CD4-positive, alpha-beta T cell (primary cell): ENCODE measurements around the gene CAMSAP1. TPM values are rescaled to one million over a fixed set of nuclear protein-coding genes. Genes with fewer than 3 reads are reported as not detected.

Source experiments
- ATAC-seq: fragments of 200-7000 bp; cut with Tn5 transposase; one replicate; pipeline ENCODE4 v1.10.0; 2022; ENCODE audit warnings: mild to moderate bottlenecking; ENCODE audit not compliant: poor library complexity
- CTCF ChIA-PET: fragments of 350-600 bp; sonication (Branson Sonifier 250); formaldehyde crosslinking; loops from one replicate; lab custom pipeline; 2021; ENCODE audit warnings: antibody characterized with exemption, inconsistent platforms; lab: Charles Lee
- POLR2A ChIA-PET: fragments of 350-600 bp; sonication (Branson Sonifier 250); formaldehyde crosslinking; loops from one replicate; lab custom pipeline; 2021; ENCODE audit warnings: antibody characterized with exemption, inconsistent platforms; lab: Charles Lee
- DNase-seq, 14 experiments: peaks; one replicate each; pipeline ENCODE4 v3.0.0-alpha.2; 2013 to 2020; ENCODE audit warnings: mixed read lengths in 2 of 14
- H3K27ac ChIP-seq, 2 donors: one replicate each; pipeline versions ENCODE4 v1.5.1 to v1.7.0; 2013; ENCODE audit warnings: low read length in 2 of 2, low read depth in 1 of 2, mild to moderate bottlenecking in 1 of 2
- H3K27me3 ChIP-seq, 2 experiments: 1 replicate in 1 of 2; 2 replicates in 1 of 2; pipeline versions ENCODE4 v1.6.1 to v1.7.0; 2013; ENCODE audit warnings: low read length in 2 of 2, control low read depth in 1 of 2, mild to moderate bottlenecking in 1 of 2, moderate library complexity in 1 of 2; ENCODE audit not compliant: insufficient read depth in 2 of 2, control insufficient read depth in 1 of 2
- H3K36me3 ChIP-seq: one replicate; pipeline ENCODE4 v1.6.1; 2013; ENCODE audit warnings: low read length, control low read depth; ENCODE audit not compliant: insufficient read depth
- H3K4me1 ChIP-seq: one replicate; pipeline ENCODE4 v1.6.1; 2013; ENCODE audit warnings: low read length, control low read depth; ENCODE audit not compliant: insufficient read depth
- H3K4me3 ChIP-seq: one replicate; pipeline ENCODE4 v1.5.1; 2013; ENCODE audit warnings: mild to moderate bottlenecking, low read length, moderate library complexity
- H3K9me3 ChIP-seq, 2 experiments: 1 replicate in 1 of 2; 2 replicates in 1 of 2; pipeline versions ENCODE4 v1.6.1 to v1.7.0; 2013; ENCODE audit warnings: low read length in 2 of 2, mild to moderate bottlenecking in 2 of 2, control low read depth in 1 of 2, moderate library complexity in 1 of 2; ENCODE audit not compliant: control insufficient read depth in 1 of 2, insufficient read depth in 1 of 2
- H3K27ac Mint-ChIP-seq: one replicate; pipeline ENCODE4 v1.8.0; 2020; ENCODE audit warnings: mixed read lengths
- H3K27me3 Mint-ChIP-seq: one replicate; pipeline ENCODE4 v1.8.0; 2021; ENCODE audit warnings: mixed read lengths
- H3K36me3 Mint-ChIP-seq: one replicate; pipeline ENCODE4 v1.8.0; 2021; ENCODE audit warnings: low read depth, mixed read lengths
- H3K4me1 Mint-ChIP-seq: one replicate; pipeline ENCODE4 v1.8.0; 2021; ENCODE audit warnings: low read depth, mixed read lengths
- H3K4me3 Mint-ChIP-seq: one replicate; pipeline ENCODE4 v1.8.0; 2020; ENCODE audit warnings: mild to moderate bottlenecking, mixed read lengths
- H3K9me3 Mint-ChIP-seq: one replicate; pipeline ENCODE4 v1.8.0; 2020; ENCODE audit warnings: mixed read lengths
- CTCF ChIP-seq: fragments of 200-600 bp; IDR thresholded peaks from one replicate; pipeline ENCODE4 v1.8.0; 2022; ENCODE audit warnings: antibody characterized with exemption, mild to moderate bottlenecking
- intact Hi-C, 2 experiments: fragments of 100-400 bp; cut with DNase I in 1 of 2; cut with micrococcal nuclease in 1 of 2; formaldehyde crosslinking; loops; one replicate each; pipeline versions ENCODE4 v1.15.1 to v1.9.0; 2023 to 2025; cut with DNase I, micrococcal nuclease
- total RNA-seq, 174 experiments: library from RNA in 2 of 174; stranded (reverse) in 2 of 174; gene quantifications; one replicate each; pipeline ENCODE4 v1.2.3 and lab custom pipeline; 2021 to 2026

Gene CAMSAP1
- total RNA-seq, 2 experiments from 2014 or later, result 16.8 to 18.2 TPM

- Histone ChIP-seq H3K27ac (no peak overlapping the region), H3K4me1 (peaks cover 4% of the 10 kb centered on the region), H3K9me3 (peaks cover 0 to 15% of the 10 kb centered on the region in 2 experiments), H3K4me3 (no peak overlapping the region), H3K36me3 (peaks cover 45% of the 10 kb centered on the region), H3K27me3 (no peaks in the 10 kb centered on the region)
- Mint-ChIP-seq H3K36me3 (peaks cover 93% of the 10 kb centered on the region), H3K4me3 (no peak overlapping the region), H3K4me1 (peaks cover 6% of the 10 kb centered on the region), H3K9me3 (no peaks in the 10 kb centered on the region), H3K27ac (no peak overlapping the region), H3K27me3 (no peaks in the 10 kb centered on the region)
- no peak for TF ChIP-seq CTCF
- POLR2A ChIA-PET, result no interaction called here
- no peak for DNase-seq
- ATAC-seq, result no peak
- intact Hi-C loops, result no loop called here
- CTCF ChIA-PET, result no interaction called here
Observed at GRCh38 chr9:135941288-135941995, 34.1 kb upstream of the CAMSAP1 start.

GRCh38 chr9:135939351-135940265 lies 32.3 kb upstream of the CAMSAP1 start:
- ChIA-PET CTCF (no interaction called here), POLR2A (no interaction called here)
- Mint-ChIP-seq H3K27ac (peak overlapping the region; percentile 69), H3K36me3 (peaks cover 91% of the 10 kb centered on the region), H3K4me1 (peaks cover 6% of the 10 kb centered on the region), H3K27me3 (no peaks in the 10 kb centered on the region), H3K9me3 (no peaks in the 10 kb centered on the region), H3K4me3 (no peak overlapping the region)
- peaks cover 0 to 18% of the 10 kb centered on the region in 2 experiments for H3K9me3 ChIP-seq
- peak overlapping the region; percentile 9 to 40 for H3K27ac ChIP-seq
- H3K4me3 ChIP-seq, result no peak overlapping the region
- ATAC-seq, result peak; percentile 68
- intact Hi-C loops, result no loop called here
- peak in 9 of 14 experiments; percentile 11 to 80 (median 26) for DNase-seq
- peaks cover 38% of the 10 kb centered on the region for H3K36me3 ChIP-seq
- peaks cover 4% of the 10 kb centered on the region for H3K4me1 ChIP-seq
- no peak for TF ChIP-seq CTCF
- H3K27me3 ChIP-seq, result no peaks in the 10 kb centered on the region

- Histone ChIP-seq H3K27me3 (no peaks in the 10 kb centered on the region), H3K36me3 (peaks cover 41% of the 10 kb centered on the region), H3K27ac (no peak overlapping the region), H3K9me3 (peaks cover 0 to 18% of the 10 kb centered on the region in 2 experiments), H3K4me1 (peaks cover 4% of the 10 kb centered on the region), H3K4me3 (no peak overlapping the region)
- peaks cover 6% of the 10 kb centered on the region for H3K4me1 Mint-ChIP-seq
- ATAC-seq (no peak), DNase-seq (no peak)
- H3K27me3 Mint-ChIP-seq, result no peaks in the 10 kb centered on the region
- no peaks in the 10 kb centered on the region for H3K9me3 Mint-ChIP-seq
- intact Hi-C loops, result no loop called here
- TF ChIP-seq CTCF, result no peak
- CTCF ChIA-PET, result no interaction called here
- peak overlapping the region; percentile 44 for H3K27ac Mint-ChIP-seq
- H3K4me3 Mint-ChIP-seq, result no peak overlapping the region
- peaks cover 91% of the 10 kb centered on the region for H3K36me3 Mint-ChIP-seq
- POLR2A ChIA-PET, result no interaction called here
Observed at GRCh38 chr9:135937521-135938489, 30.5 kb upstream of the CAMSAP1 start.
